WTC11 (cell line): Measurements from ENCODE around the gene C1QTNF8. TPM values are rescaled to one million over a fixed set of nuclear protein-coding genes. Genes with fewer than 3 reads are reported as not detected.

Experiments
- ATAC-seq: fragments of 200-7000 bp; cut with Tn5 transposase; 2 replicates; pipeline ENCODE4 v1.10.0; 2021; ENCODE audit warnings: mild to moderate bottlenecking, moderate library complexity
- CTCF ChIA-PET: fragments of 300-600 bp; sonication (Branson Sonifier 250); formaldehyde crosslinking; loops from one replicate; lab custom pipeline; 2021; ENCODE audit warnings: antibody characterized with exemption; lab: Charles Lee
- POLR2A ChIA-PET: fragments of 350-600 bp; sonication (Branson Sonifier 250); formaldehyde crosslinking; loops from one replicate; lab custom pipeline; 2021; ENCODE audit warnings: antibody characterized with exemption; lab: Charles Lee
- DNase-seq: peaks from one replicate; pipeline ENCODE4 v3.0.0; 2021; ENCODE audit warnings: low spot score
- H3K27ac Mint-ChIP-seq: 2 replicates; pipeline ENCODE4 v1.8.0; 2021; ENCODE audit warnings: mixed read lengths
- H3K27me3 Mint-ChIP-seq: 2 replicates; pipeline ENCODE4 v1.8.0; 2021; ENCODE audit warnings: low read depth, mild to moderate bottlenecking, moderate library complexity, mixed read lengths
- H3K36me3 Mint-ChIP-seq: 2 replicates; pipeline ENCODE4 v1.8.0; 2021; ENCODE audit warnings: mixed read lengths
- H3K4me1 Mint-ChIP-seq: 2 replicates; pipeline ENCODE4 v1.8.0; 2022; ENCODE audit warnings: mixed read lengths
- H3K4me3 Mint-ChIP-seq: 2 replicates; pipeline ENCODE4 v1.8.0; 2021; ENCODE audit warnings: mild to moderate bottlenecking, moderate library complexity, mixed read lengths
- H3K9me3 Mint-ChIP-seq: 2 replicates; pipeline ENCODE4 v1.8.0; 2021; ENCODE audit warnings: mixed read lengths
- CREM ChIP-seq: sonication (generic); formaldehyde crosslinking; IDR thresholded peaks from 2 replicates; pipeline ENCODE4 v1.8.1; 2022; ENCODE audit warnings: mild to moderate bottlenecking, missing genetic modification reagents, moderate library complexity
- EMX1 ChIP-seq: fragments of 250-450 bp; sonication (Bioruptor Pico); IDR thresholded peaks from 2 replicates; pipeline ENCODE4 v1.8.0; 2021; ENCODE audit warnings: mild to moderate bottlenecking
- FOXP1 ChIP-seq: sonication (generic); formaldehyde crosslinking; IDR thresholded peaks from 2 replicates; pipeline ENCODE4 v1.8.0; 2022; ENCODE audit warnings: missing genetic modification reagents, mild to moderate bottlenecking, moderate library complexity, borderline replicate concordance
- GRHL2 ChIP-seq: fragments of 250-450 bp; sonication (Bioruptor Pico); IDR thresholded peaks from 2 replicates; pipeline ENCODE4 v1.8.0; 2022; ENCODE audit warnings: mild to moderate bottlenecking, moderate library complexity; ENCODE audit not compliant: insufficient replicate concordance, severe bottlenecking
- GTF2I ChIP-seq: fragments of 250-450 bp; sonication (Bioruptor Pico); conservative IDR thresholded peaks from 2 replicates; pipeline ENCODE4 v1.4.0; 2021; ENCODE audit warnings: mild to moderate bottlenecking
- HMGA2 ChIP-seq: fragments of 250-450 bp; sonication (Bioruptor Pico); IDR thresholded peaks from 2 replicates; pipeline ENCODE4 v1.4.0; 2021; ENCODE audit warnings: mild to moderate bottlenecking, moderate library complexity
- IRF2 ChIP-seq: sonication (generic); formaldehyde crosslinking; IDR thresholded peaks from 2 replicates; pipeline ENCODE4 v1.8.0; 2022; ENCODE audit warnings: low read depth, missing genetic modification reagents, borderline replicate concordance
- JUN ChIP-seq: sonication (generic); formaldehyde crosslinking; IDR thresholded peaks from 2 replicates; pipeline ENCODE4 v1.8.0; 2023; ENCODE audit warnings: mild to moderate bottlenecking, missing genetic modification reagents
- NFATC4 ChIP-seq: fragments of 250-450 bp; sonication (Bioruptor Pico); IDR thresholded peaks from 2 replicates; pipeline ENCODE4 v1.9.0; 2021; ENCODE audit warnings: mild to moderate bottlenecking
- NFE2L1 ChIP-seq: sonication (generic); formaldehyde crosslinking; IDR thresholded peaks from 2 replicates; pipeline ENCODE4 v1.8.1; 2023; ENCODE audit warnings: missing genetic modification reagents
- NR3C1 ChIP-seq: sonication (generic); formaldehyde crosslinking; conservative IDR thresholded peaks from 2 replicates; pipeline ENCODE4 v1.8.1; 2023; ENCODE audit warnings: low read depth, mild to moderate bottlenecking, missing genetic modification reagents
- PRRX2 ChIP-seq: fragments of 250-450 bp; sonication (Bioruptor Pico); IDR thresholded peaks from 2 replicates; pipeline ENCODE4 v1.8.0; 2021; ENCODE audit warnings: mild to moderate bottlenecking
- SMAD4 ChIP-seq: sonication (generic); formaldehyde crosslinking; IDR thresholded peaks from 2 replicates; pipeline ENCODE4 v1.8.0; 2022; ENCODE audit warnings: mild to moderate bottlenecking, missing genetic modification reagents
- TCF7 ChIP-seq: sonication (generic); formaldehyde crosslinking; IDR thresholded peaks from 2 replicates; pipeline ENCODE4 v1.8.0; 2022; ENCODE audit warnings: mild to moderate bottlenecking, low read depth, missing genetic modification reagents, moderate library complexity
- TEAD4 ChIP-seq: sonication (generic); formaldehyde crosslinking; IDR thresholded peaks from 2 replicates; pipeline ENCODE4 v1.8.0; 2022; ENCODE audit warnings: mild to moderate bottlenecking, missing genetic modification reagents
- ZNF232 ChIP-seq: sonication (generic); formaldehyde crosslinking; IDR thresholded peaks from 2 replicates; pipeline ENCODE4 v1.8.0; 2022; ENCODE audit warnings: mild to moderate bottlenecking, missing genetic modification reagents
- ZNF263 ChIP-seq: sonication (generic); formaldehyde crosslinking; IDR thresholded peaks from 2 replicates; pipeline ENCODE4 v1.8.1; 2022; ENCODE audit warnings: low read depth, mild to moderate bottlenecking, moderate library complexity, missing genetic modification reagents
- ZNF416 ChIP-seq: fragments of 250-450 bp; sonication (Bioruptor Pico); IDR thresholded peaks from 2 replicates; pipeline ENCODE4 v1.9.0; 2021; ENCODE audit warnings: mild to moderate bottlenecking, inconsistent platforms
- total RNA-seq: library from RNA; stranded (reverse); gene quantifications from 3 replicates; pipeline ENCODE4 v1.2.3, GENCODE V29; 2021
- TF ChIP-seq, protein P1 (sequence below): sonication (generic); formaldehyde crosslinking; IDR thresholded peaks from 2 replicates; pipeline ENCODE4 v1.8.1; 2022; ENCODE audit warnings: low read depth, mild to moderate bottlenecking, moderate library complexity, missing genetic modification reagents, borderline replicate concordance
- TF ChIP-seq, protein P2 (sequence below): sonication (generic); formaldehyde crosslinking; conservative IDR thresholded peaks from 2 replicates; pipeline ENCODE4 v1.8.1; 2022; ENCODE audit warnings: mild to moderate bottlenecking, missing genetic modification reagents
- TF ChIP-seq, protein P3 (sequence below): fragments of 250-450 bp; sonication (Bioruptor Pico); IDR thresholded peaks from 2 replicates; pipeline ENCODE4 v2.1.2; 2022; ENCODE audit warnings: mild to moderate bottlenecking, moderate library complexity
- TF ChIP-seq, protein P4 (sequence below): sonication (generic); formaldehyde crosslinking; IDR thresholded peaks from 2 replicates; pipeline ENCODE4 v1.8.1; 2023; ENCODE audit warnings: mild to moderate bottlenecking, missing genetic modification reagents, borderline replicate concordance
- TF ChIP-seq, protein P5 (sequence below): sonication (generic); formaldehyde crosslinking; IDR thresholded peaks from 2 replicates; pipeline ENCODE4 v1.8.1; 2022; ENCODE audit warnings: mild to moderate bottlenecking, moderate library complexity, missing genetic modification reagents
- TF ChIP-seq, protein P6 (sequence below): sonication (generic); formaldehyde crosslinking; IDR thresholded peaks from 2 replicates; pipeline ENCODE4 v1.8.0; 2022; ENCODE audit warnings: mild to moderate bottlenecking, missing genetic modification reagents

C1QTNF8 gene
- total RNA-seq, 1 experiment from 2014 or later, result 0.13 TPM

DNA sequence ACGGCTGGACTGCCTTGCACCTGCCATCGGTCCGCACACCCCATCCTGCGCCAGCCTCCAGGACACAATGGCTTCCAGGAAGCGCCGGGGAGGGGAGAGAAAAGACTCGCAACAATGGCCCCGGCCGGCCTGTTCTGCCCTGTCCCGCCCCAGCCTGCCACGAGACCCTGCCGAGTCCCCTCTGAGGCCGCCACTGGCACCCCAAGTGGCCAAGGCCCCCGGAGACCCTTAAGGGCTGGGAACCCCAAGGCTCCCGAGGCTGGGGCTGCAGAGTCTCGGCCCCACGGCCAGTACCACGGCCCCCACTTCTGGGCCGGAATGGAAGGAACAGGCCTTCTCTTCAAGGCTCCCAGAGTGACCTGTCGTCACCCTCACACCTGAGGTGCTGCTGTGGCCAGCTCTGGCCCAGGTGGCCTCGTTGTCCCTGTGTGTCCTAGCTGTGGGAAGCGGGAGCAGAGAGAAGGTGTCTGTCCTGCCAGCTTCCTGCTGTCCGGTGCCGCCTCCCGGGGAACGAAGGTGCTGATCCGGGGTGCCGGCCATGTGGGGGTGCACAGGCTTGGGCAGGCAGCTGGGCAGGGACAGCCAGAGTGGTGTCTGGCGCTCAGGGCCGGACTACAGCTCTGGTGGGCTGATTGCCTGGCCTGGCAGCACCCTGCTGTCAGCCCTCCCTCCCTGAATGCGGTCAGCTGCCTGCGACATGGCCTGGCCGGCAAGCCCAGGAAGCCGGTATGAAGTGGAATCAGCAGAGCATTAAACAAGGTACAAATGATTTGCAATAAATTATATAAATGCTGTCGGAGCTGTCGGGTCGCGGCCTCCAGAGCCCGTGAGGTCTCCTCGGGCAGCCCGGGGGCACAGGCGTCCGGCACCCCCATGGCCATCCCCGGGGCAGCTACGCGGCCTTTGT, 48.7 kb upstream of the C1QTNF8 start:
- DNase-seq (no peak), ATAC-seq (no peak)
- TF ChIP-seq, protein P1, sequence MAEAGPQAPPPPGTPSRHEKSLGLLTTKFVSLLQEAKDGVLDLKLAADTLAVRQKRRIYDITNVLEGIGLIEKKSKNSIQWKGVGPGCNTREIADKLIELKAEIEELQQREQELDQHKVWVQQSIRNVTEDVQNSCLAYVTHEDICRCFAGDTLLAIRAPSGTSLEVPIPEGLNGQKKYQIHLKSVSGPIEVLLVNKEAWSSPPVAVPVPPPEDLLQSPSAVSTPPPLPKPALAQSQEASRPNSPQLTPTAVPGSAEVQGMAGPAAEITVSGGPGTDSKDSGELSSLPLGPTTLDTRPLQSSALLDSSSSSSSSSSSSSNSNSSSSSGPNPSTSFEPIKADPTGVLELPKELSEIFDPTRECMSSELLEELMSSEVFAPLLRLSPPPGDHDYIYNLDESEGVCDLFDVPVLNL (CRISPR knock-in tag), result no peak
- TF ChIP-seq, protein P2, sequence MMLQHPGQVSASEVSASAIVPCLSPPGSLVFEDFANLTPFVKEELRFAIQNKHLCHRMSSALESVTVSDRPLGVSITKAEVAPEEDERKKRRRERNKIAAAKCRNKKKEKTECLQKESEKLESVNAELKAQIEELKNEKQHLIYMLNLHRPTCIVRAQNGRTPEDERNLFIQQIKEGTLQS, result no peak
- TF ChIP-seq GTF2I (CRISPR knock-in tag), result no peak
- no peak for TF ChIP-seq IRF2 (CRISPR knock-in tag)
- TF ChIP-seq, protein P3, sequence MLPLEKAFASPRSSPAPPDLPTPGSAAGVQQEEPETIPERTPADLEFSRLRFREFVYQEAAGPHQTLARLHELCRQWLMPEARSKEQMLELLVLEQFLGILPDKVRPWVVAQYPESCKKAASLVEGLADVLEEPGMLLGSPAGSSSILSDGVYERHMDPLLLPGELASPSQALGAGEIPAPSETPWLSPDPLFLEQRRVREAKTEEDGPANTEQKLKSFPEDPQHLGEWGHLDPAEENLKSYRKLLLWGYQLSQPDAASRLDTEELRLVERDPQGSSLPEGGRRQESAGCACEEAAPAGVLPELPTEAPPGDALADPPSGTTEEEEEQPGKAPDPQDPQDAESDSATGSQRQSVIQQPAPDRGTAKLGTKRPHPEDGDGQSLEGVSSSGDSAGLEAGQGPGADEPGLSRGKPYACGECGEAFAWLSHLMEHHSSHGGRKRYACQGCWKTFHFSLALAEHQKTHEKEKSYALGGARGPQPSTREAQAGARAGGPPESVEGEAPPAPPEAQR, result no peak
- TF ChIP-seq ZNF416, result no peak
- no peak for TF ChIP-seq FOXP1 (CRISPR knock-in tag)
- no peak for TF ChIP-seq ZNF232
- no peak for TF ChIP-seq PRRX2 (CRISPR knock-in tag)
- no peak for TF ChIP-seq JUN (CRISPR knock-in tag)
- TF ChIP-seq NFE2L1, result no peak
- TF ChIP-seq GRHL2, result no peak
- ChIA-PET POLR2A (no interaction called here), CTCF (interaction anchor here (0.6 to 1.0 kb wide), 3 partner anchors 18 to 416 kb away, joined by 3 to 4 read pairs (median 3); no protein-coding TSS in a partner anchor)
- Mint-ChIP-seq H3K9me3 (peaks cover 7% of the 10 kb centered on the region), H3K27ac (no peak overlapping the region), H3K36me3 (peaks cover 2% of the 10 kb centered on the region; the same call in 1 of the 2 replicates), H3K27me3 (peaks cover 3% of the 10 kb centered on the region; the same call in 1 of the 2 replicates), H3K4me3 (no peak overlapping the region), H3K4me1 (no peaks in the 10 kb centered on the region)

DNA sequence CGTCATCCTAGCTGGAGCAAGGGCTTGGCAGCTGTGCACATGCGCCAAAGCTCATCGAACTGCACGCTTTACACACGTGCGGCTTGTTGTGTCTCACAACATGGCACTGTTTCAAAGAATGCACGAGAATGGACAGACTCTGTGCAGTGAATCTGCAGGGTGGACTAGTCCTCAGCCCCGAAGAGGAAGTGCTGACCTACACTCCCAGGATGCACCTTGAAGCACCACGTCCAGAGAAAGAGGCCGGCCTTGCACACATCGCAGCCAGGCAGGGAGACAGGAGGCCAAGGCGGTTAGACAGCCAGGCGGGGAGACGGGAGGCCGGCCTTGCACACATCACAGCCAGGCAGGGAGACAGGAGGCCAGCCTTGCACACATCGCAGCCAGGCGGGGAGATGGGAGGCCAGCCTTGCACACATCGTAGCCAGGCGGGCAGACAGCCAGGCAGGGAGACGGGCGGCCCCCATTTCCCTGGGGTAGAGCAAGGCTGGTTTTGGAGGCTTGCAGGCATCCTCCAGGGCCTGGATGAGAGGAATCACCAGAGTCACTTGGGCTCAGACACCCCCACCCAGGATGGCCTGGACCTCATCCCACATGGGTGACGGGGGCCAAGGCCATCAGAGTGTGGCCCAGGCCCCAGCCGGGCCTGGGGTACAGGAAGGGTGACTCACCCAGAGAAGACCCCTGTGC, 47.9 kb upstream of the C1QTNF8 start:
- POLR2A ChIA-PET, result no interaction called here
- CTCF ChIA-PET, result no interaction called here
- H3K4me3 Mint-ChIP-seq, result no peak overlapping the region
- H3K9me3 Mint-ChIP-seq, result peaks cover 7% of the 10 kb centered on the region
- no peak overlapping the region for H3K27ac Mint-ChIP-seq
- H3K36me3 Mint-ChIP-seq, result peaks cover 2% of the 10 kb centered on the region; the same call in 1 of the 2 replicates
- peaks cover 3% of the 10 kb centered on the region; the same call in 1 of the 2 replicates for H3K27me3 Mint-ChIP-seq
- no peak for DNase-seq
- H3K4me1 Mint-ChIP-seq, result no peaks in the 10 kb centered on the region
- ATAC-seq, result no peak
- TF ChIP-seq, protein P4, sequence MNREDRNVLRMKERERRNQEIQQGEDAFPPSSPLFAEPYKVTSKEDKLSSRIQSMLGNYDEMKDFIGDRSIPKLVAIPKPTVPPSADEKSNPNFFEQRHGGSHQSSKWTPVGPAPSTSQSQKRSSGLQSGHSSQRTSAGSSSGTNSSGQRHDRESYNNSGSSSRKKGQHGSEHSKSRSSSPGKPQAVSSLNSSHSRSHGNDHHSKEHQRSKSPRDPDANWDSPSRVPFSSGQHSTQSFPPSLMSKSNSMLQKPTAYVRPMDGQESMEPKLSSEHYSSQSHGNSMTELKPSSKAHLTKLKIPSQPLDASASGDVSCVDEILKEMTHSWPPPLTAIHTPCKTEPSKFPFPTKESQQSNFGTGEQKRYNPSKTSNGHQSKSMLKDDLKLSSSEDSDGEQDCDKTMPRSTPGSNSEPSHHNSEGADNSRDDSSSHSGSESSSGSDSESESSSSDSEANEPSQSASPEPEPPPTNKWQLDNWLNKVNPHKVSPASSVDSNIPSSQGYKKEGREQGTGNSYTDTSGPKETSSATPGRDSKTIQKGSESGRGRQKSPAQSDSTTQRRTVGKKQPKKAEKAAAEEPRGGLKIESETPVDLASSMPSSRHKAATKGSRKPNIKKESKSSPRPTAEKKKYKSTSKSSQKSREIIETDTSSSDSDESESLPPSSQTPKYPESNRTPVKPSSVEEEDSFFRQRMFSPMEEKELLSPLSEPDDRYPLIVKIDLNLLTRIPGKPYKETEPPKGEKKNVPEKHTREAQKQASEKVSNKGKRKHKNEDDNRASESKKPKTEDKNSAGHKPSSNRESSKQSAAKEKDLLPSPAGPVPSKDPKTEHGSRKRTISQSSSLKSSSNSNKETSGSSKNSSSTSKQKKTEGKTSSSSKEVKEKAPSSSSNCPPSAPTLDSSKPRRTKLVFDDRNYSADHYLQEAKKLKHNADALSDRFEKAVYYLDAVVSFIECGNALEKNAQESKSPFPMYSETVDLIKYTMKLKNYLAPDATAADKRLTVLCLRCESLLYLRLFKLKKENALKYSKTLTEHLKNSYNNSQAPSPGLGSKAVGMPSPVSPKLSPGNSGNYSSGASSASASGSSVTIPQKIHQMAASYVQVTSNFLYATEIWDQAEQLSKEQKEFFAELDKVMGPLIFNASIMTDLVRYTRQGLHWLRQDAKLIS (CRISPR knock-in tag), result no peak
- TF ChIP-seq NFATC4, result no peak
- TF ChIP-seq, protein P5, sequence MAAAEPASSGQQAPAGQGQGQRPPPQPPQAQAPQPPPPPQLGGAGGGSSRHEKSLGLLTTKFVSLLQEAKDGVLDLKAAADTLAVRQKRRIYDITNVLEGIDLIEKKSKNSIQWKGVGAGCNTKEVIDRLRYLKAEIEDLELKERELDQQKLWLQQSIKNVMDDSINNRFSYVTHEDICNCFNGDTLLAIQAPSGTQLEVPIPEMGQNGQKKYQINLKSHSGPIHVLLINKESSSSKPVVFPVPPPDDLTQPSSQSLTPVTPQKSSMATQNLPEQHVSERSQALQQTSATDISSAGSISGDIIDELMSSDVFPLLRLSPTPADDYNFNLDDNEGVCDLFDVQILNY (CRISPR knock-in tag), result no peak
- no peak for TF ChIP-seq NR3C1 (CRISPR knock-in tag)
- no peak for TF ChIP-seq CREM (CRISPR knock-in tag)
- no peak for TF ChIP-seq SMAD4 (CRISPR knock-in tag)
- no peak for TF ChIP-seq HMGA2 (CRISPR knock-in tag)
- no peak for TF ChIP-seq EMX1
- TF ChIP-seq, protein P6, sequence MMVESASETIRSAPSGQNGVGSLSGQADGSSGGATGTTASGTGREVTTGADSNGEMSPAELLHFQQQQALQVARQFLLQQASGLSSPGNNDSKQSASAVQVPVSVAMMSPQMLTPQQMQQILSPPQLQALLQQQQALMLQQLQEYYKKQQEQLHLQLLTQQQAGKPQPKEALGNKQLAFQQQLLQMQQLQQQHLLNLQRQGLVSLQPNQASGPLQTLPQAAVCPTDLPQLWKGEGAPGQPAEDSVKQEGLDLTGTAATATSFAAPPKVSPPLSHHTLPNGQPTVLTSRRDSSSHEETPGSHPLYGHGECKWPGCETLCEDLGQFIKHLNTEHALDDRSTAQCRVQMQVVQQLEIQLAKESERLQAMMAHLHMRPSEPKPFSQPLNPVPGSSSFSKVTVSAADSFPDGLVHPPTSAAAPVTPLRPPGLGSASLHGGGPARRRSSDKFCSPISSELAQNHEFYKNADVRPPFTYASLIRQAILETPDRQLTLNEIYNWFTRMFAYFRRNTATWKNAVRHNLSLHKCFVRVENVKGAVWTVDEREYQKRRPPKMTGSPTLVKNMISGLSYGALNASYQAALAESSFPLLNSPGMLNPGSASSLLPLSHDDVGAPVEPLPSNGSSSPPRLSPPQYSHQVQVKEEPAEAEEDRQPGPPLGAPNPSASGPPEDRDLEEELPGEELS (CRISPR knock-in tag), result no peak
- TF ChIP-seq IRF2 (CRISPR knock-in tag), result no peak
- no peak for TF ChIP-seq ZNF263 (CRISPR knock-in tag)
- no peak for TF ChIP-seq TEAD4 (CRISPR knock-in tag)
- TF ChIP-seq TCF7 (CRISPR knock-in tag), result no peak
